GM03348 (cell line): ENCODE data around the gene STH.
"Not testable (repeated sequence)": the region's sequence is repeated elsewhere in the genome, so short reads cannot be mapped to it uniquely, and the experiment has no call there.

Source experiments
- DNase-seq: peaks from one replicate; pipeline ENCODE4 v3.0.0; 2012; ENCODE audit warnings: low spot score

The STH gene

GRCh38 chr17:45998987-45999899 is at the start of gene STH:
Gene STH, plus strand, starts transcription at chr17:45999250. Its CDS starts 30 bp downstream, at chr17:45999280.
- DNase-seq, result no peak

- no peak for DNase-seq
These were observed 49.2 kb upstream of the STH start for GRCh38 chr17:45949755-45950320.

- DNase-seq, result no peak
These were observed 48.2 kb upstream of the STH start for GRCh38 chr17:45950888-45951287.

GRCh38 chr17:45951403-45951802 is 47.6 kb upstream of the STH start:
- DNase-seq, result no peak

- no peak for DNase-seq
These were observed 47.1 kb upstream of the STH start for GRCh38 chr17:45951941-45952340.

- DNase-seq, result no peak
These were observed 46.2 kb upstream of the STH start for GRCh38 chr17:45952814-45953320.

- DNase-seq, result no peak
These were observed 45.5 kb upstream of the STH start for GRCh38 chr17:45953561-45953960.

- DNase-seq, result no peak
These were observed 44.1 kb upstream of the STH start for GRCh38 chr17:45954914-45955313.

GRCh38 chr17:45955326-45955725 is 43.7 kb upstream of the STH start:
- no peak for DNase-seq

- no peak for DNase-seq
These were observed 43.0 kb upstream of the STH start for GRCh38 chr17:45956090-45956489.

- not testable (repeated sequence) for DNase-seq
These were observed 42.3 kb upstream of the STH start for GRCh38 chr17:45956746-45957145.

- no peak for DNase-seq
These were observed 40.7 kb upstream of the STH start for GRCh38 chr17:45958307-45958706.

GRCh38 chr17:45958994-45959665 is 39.9 kb upstream of the STH start:
- DNase-seq, result no peak

- no peak for DNase-seq
These were observed 38.7 kb upstream of the STH start for GRCh38 chr17:45960311-45960710.

GRCh38 chr17:45961206-45961605 is 37.8 kb upstream of the STH start:
- no peak for DNase-seq

GRCh38 chr17:45962221-45962972 is 36.7 kb upstream of the STH start:
- DNase-seq, result no peak

GRCh38 chr17:45963283-45963682 is 35.8 kb upstream of the STH start:
- DNase-seq, result no peak

- DNase-seq, result no peak
These were observed 35.2 kb upstream of the STH start for GRCh38 chr17:45963889-45964288.

GRCh38 chr17:45964634-45965033 is 34.4 kb upstream of the STH start:
- DNase-seq, result no peak

GRCh38 chr17:45965812-45966211 is 33.2 kb upstream of the STH start:
- no peak for DNase-seq

- DNase-seq, result no peak
These were observed 32.3 kb upstream of the STH start for GRCh38 chr17:45966606-45967280.
